GM23248 (cell line): ENCODE measurements around the gene IL4.

ENCODE experiments used
- EZH2 ChIP-seq: fragments of 200-600 bp; sonication (generic); IDR thresholded peaks from 2 replicates; pipeline ENCODE4 v1.6.1; 2018; ENCODE audit warnings: antibody characterized with exemption, mild to moderate bottlenecking; ENCODE audit not compliant: insufficient read depth, poor library complexity, severe bottlenecking
- EZH2phosphoT487 ChIP-seq: fragments of 200-600 bp; sonication (generic); IDR thresholded peaks from 2 replicates; pipeline ENCODE4 v1.6.1; 2018; ENCODE audit warnings: antibody characterized with exemption, moderate library complexity, mild to moderate bottlenecking, low read depth; ENCODE audit not compliant: insufficient read depth

- TF ChIP-seq EZH2: no peak
- TF ChIP-seq EZH2phosphoT487: no peak
These were observed 40.9 kb downstream of the IL4 start for GRCh38 chr5:132714456-132715307.
